HTERT RPE-1 (cell line): Measurements from ENCODE around the gene MMP14.
"Not testable (repeated sequence)": the region's sequence is repeated elsewhere in the genome, so short reads cannot be mapped to it uniquely, and the experiment has no call there.

Experiments used
- in situ Hi-C: fragments of 300-500 bp; cut with MboI; formaldehyde crosslinking; loops from 4 replicates; pipeline ENCODE4 v1.14.3; 2020; ENCODE audit warnings: low sequenced_read_pairs

Gene MMP14

GRCh38 chr14:22841769-22842168 is 5.4 kb downstream of the MMP14 start:
- in situ Hi-C loops, result no loop called here

GRCh38 chr14:22842211-22843122 is 6.1 kb downstream of the MMP14 start:
- in situ Hi-C loops, result no loop called here

GRCh38 chr14:22843123-22843925 is 6.9 kb downstream of the MMP14 start:
- in situ Hi-C loops, result no loop called here

- in situ Hi-C loops, result no loop called here
Observed at GRCh38 chr14:22844221-22845102, 8.1 kb downstream of the MMP14 start.

GRCh38 chr14:22845103-22845394 is 8.7 kb downstream of the MMP14 start:
- in situ Hi-C loops, result no loop called here

- in situ Hi-C loops, result no loop called here
Observed at GRCh38 chr14:22845821-22846625, 9.6 kb downstream of the MMP14 start.

GRCh38 chr14:22846811-22847307 is 10.5 kb downstream of the MMP14 start:
- in situ Hi-C loops, result no loop called here

- in situ Hi-C loops, result no loop called here
Observed at GRCh38 chr14:22847661-22848341, 11.4 kb downstream of the MMP14 start.

GRCh38 chr14:22848351-22849164 is 12.2 kb downstream of the MMP14 start:
- in situ Hi-C loops, result no loop called here

GRCh38 chr14:22849212-22849819 is 12.9 kb downstream of the MMP14 start:
- in situ Hi-C loops, result no loop called here

GRCh38 chr14:22850944-22851764 is 14.8 kb downstream of the MMP14 start:
- in situ Hi-C loops, result no loop called here

- in situ Hi-C loops, result not testable (repeated sequence)
Observed at GRCh38 chr14:22852178-22852577, 15.8 kb downstream of the MMP14 start.

GRCh38 chr14:22852599-22852939 is 16.2 kb downstream of the MMP14 start:
- in situ Hi-C loops, result no loop called here

GRCh38 chr14:22852940-22853767 is 16.8 kb downstream of the MMP14 start:
- in situ Hi-C loops, result no loop called here

GRCh38 chr14:22854296-22854695 is 17.9 kb downstream of the MMP14 start:
- in situ Hi-C loops, result not testable (repeated sequence)

- in situ Hi-C loops, result no loop called here
Observed at GRCh38 chr14:22854963-22855724, 18.8 kb downstream of the MMP14 start.
